ENCODE data around the gene CCL2.

Gene CCL2

DNA sequence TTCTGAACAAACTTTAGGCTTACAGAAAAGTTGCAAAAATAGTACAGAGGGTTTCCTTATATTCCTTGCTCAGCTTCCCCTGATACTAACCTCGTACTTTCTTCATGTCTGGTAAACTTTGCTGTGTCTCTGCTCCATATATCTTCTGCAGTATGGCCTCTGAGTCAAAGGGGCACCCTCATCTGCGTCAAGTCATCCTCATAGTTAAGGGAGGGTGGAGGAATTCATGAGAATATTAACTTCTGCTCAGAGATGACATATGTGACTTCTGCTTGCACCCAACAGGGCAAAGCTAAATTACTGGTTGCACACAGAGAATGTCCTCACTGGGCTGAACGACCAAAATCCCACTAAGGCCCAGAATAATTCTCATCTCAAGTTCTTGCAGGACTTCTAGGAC lies 10.6 kb downstream of the CCL2 start:
- no peak for DNase-seq (ENCODE audit: low spot score)

DNA sequence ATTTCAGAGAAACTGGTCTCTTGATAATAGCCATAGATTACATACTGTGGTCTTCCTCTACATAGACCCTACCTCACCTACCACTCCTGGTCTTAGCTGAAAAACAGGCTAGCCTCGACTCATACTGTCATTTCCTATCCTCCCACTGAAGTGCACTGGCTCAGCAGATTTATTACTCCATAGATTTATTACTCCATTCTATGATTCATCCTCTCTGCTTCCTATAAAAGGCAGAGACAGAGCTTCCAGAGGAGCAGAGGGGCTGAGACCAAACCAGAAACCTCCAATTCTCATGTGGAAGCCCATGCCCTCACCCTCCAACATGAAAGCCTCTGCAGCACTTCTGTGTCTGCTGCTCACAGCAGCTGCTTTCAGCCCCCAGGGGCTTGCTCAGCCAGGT lies 14.9 kb downstream of the CCL2 start, which contains the start of gene CCL7:
CCL7 (plus strand) TSS at position 253 of the 400 bp plus-strand sequence; CDS start at position 323, 70 bp downstream.
- no peak for DNase-seq (ENCODE audit: low spot score)

DNA sequence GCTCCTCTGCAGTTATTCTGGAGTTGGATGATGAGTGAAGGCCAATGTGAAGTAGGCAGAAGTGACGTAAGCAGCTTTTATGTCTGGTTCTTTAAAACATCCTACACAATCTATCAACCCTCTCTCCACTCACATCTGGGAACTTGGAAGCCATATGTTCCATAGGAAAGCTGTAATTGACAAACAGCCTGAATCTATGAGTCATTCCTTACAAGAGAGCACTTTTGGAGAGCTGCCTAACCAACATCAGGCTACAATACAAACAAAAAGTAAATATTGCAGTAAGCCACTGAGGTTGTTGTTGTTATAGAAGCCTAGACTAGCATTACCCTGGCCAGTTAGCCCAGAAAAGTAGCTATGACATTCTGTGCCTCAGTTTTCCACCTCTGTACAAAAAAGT lies 20.8 kb downstream of the CCL2 start:
- no peak for DNase-seq (ENCODE audit: low spot score)

DNA sequence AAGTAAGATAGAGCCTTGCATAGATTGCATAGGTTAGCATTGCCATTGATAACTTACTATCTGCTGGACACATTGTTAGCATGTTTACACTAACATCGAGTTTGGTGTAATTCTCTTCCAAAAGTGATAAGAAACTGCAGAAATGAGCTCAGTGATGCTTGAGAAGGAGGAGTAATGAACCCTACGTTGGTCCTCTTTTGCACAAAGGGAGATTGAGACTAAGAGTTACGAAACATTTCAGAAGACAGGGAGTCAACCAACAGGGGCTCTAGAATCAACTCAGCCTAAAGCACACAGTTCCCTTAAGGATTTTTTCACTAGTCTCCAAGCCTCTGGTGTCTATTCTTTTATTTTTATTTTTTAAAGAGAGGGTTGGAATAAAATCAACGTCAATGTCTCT lies 21.7 kb downstream of the CCL2 start:
- no peak for DNase-seq (ENCODE audit: low spot score)

DNA sequence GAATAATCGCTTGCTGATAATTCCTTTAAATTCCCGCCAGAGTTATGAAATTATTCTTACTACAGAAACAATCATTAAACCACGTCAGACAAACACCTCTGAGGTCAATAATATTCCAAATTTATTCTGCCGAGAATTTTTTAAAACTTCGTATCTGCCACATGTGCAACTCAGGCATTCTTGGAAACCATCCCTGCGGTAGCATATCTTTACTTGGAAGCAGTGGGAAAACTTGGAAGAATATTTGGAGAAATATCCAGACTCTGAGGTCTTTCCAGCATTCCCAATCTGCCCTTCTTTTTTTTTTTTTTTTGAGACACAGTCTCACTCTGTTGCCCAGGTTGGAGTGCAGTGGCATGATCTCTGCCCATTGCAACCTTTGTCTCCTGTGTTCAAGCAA lies 28.5 kb downstream of the CCL2 start:
- DNase-seq (ENCODE audit: low spot score): no peak

DNA sequence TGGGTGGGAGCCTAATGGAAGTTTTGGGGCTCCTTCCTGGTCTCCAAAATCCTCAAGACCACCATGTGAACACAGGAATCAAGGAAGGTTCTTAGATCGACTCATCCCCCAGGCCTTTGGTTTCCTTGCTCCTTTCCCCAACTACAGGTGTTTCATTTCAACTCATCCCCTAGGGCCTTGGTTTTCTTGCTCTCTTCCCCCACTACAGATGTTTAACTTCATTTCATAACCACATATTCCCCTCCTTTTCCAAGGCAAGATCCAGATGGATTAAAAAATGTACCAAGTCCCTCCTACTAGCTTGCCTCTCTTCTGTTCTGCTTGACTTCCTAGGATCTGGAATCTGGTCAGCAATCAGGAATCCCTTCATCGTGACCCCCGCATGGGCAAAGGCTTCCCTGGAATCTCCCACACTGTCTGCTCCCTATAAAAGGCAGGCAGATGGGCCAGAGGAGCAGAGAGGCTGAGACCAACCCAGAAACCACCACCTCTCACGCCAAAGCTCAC lies 30.3 kb downstream of the CCL2 start, which contains the start of gene CCL11:
CCL11 (plus strand) TSS at position 457 of the 507 bp plus-strand sequence. CDS start 67 bp downstream, outside the sequence.
- DNase-seq (ENCODE audit: low spot score): no peak

DNA sequence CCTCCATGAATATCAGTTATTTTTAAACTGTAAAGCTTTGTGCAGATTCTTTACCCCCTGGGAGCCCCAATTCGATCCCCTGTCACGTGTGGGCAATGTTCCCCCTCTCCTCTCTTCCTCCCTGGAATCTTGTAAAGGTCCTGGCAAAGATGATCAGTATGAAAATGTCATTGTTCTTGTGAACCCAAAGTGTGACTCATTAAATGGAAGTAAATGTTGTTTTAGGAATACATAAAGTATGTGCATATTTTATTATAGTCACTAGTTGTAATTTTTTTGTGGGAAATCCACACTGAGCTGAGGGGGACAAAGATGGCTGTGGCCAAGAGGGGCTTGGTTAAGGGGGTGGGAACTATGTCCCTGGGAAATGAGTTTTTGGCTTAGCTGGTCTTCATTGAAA lies 32.8 kb downstream of the CCL2 start:
- no peak for DNase-seq (ENCODE audit: low spot score)

DNA sequence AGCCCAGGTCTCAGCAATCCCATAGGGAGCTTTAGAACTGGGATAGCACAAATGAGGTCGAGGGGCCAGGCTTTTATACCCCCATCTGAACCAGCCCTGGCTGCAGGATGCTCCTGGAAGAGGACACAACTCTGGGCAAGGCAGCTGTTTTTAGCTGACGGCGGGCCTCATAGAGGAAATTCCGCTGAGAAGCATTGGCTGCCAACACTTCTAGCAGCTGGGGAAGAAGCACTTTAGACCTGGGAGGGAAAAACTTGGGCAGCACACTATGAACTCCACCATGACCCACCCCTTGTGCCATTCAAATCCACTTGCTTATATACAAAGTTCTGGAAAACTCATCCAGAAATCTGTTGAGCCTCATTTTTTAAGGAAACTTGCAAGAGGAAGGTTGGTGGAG lies 35.5 kb downstream of the CCL2 start:
- no peak for DNase-seq (ENCODE audit: low spot score)

DNA sequence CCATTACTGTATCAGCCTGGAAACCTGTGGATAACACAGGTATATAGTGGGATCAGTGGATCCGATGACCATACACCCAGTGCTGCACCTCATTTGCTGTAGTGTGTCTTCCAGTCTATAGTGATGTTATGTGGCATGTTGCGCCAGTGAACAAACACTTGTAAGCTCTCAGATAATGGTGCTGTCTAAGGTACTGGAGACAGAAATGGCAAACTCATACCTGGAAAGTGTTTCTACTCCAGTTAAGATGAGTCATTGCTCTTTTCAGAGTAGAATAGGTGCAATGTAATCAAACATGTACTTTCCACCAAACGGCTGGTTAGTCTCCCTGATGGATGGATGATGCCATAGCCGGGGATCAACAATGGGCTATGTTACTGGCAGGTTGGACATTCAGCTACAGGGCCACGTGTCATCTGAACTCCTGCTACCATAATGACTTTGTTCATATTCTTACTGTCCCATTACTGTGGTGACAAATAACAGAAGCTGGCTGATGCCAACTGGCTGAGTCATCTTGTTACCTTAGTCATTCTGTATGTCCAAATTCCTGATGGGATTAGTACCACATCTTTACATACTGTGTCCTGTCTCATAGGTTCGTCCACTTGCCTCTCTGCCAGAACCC lies 36.8 kb downstream of the CCL2 start:
- no peak for DNase-seq (ENCODE audit: low spot score)

DNA sequence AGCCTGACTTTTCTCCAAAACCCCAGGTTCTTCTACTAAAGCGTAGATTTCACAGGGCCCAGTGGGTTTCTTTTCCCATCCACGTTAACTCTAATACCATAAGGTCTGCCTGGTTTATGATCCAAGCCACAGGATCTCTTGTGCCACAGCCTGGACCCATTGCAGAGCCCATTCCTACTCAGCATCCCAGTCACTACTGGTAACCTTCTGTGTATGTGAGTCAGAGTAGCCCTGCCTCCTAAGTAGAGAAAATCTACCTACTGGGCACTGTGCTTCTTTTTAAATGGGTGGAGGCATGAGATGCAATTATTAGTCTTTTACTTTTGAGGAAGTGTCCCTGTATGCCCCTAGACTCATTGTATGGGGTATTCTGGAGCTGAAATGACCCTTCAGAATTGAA lies 43.9 kb downstream of the CCL2 start:
- no peak for DNase-seq (ENCODE audit: low spot score)

DNA sequence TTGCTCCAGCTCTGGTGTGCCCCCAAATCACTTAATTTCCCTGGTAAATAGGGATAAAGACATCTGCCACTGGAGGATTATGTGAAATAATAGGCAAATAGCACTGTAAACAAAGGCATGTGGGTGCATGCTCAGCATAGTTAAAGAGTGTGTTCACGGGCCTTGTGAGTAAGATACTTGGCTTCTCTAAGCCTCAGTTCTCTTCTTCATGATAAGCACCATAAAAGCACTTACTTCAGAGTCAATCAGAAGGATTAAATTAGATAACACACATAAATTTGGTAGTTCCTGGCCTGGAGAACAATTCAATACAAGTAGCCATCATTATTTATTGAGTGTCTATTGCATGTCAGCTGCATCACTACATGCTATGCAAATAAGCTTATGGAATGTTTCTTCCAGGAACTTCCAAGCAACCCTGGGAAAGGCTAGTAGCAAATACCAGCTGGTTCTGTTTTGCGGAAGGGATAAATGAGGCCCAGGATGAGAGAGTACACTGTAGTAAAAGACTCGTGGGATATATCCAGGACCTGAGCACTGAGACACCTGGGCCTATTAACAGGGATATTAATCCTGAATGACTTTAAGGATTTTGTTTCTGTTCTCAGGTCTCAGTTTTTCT lies 45.0 kb downstream of the CCL2 start:
- DNase-seq (ENCODE audit: low spot score): no peak

DNA sequence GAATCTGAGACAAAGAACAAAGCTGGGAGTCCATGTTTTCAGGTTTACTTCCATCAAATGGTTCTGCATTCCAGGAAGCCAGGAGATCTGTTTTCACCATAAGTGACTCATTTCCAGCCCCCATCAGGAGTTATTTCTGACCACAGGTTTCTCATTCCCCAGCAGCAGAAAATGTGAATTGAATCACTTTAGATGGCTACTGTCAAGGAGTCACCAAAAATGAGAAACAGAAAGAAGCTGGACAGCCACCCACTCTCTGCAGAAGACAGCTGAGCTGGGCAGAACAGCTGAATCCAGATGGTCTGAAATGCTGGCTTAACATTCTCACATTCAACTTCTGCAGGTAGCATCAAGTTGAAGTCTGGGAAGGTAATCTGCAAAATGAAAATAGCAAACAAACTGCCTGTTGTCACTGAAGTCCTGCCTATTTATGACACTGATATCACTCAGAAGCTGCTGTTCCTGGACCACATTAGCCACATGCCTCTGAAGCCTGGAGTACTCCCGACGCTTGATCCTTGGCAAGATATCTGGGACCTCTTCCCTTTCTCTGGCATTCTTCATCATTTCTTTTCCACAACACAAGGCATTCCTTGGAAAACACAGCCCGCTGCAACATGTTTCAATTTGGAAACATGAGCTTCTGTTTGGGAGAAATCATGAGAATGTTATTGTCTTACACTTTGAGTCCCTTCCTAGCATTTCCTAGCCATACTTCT lies 45.7 kb downstream of the CCL2 start:
- DNase-seq (ENCODE audit: low spot score): no peak

DNA sequence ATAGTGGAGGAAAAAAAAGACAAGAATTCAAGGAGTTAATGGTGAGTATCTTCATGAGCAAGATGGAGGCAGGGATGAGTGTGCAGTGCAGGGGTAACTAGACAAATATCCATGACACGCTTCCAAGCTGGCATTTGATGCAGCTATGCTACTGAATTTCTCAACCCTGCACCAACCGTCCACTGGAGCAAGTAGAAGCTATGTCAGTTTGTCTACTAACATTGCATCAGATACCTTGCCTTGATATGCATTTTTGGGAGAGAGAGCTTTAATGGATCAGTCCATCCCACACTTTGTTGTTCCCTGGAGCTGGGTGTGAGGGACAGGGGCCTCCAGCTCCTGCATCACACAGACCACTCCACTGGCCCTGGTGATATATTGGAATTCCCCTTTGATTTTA lies 46.9 kb downstream of the CCL2 start:
- no peak for DNase-seq (ENCODE audit: low spot score)

DNA sequence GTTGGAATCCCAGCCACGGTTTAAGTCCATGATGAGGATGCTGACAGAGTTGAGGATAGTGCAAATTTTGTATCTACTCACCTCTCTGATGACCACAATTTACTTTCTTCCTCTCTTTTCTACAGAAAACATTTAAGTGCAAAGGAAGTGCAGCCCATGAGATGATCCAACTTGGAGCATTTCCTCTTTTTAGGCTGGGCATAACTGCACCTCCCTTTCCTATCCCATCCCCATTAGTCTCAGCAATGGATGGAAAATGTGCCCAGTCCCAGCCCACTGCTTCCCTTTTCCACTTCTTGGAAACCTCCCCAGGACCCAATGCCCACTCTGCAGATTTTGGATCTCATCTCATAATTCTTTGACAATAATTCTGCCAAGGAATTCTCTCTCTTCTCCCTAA lies 47.6 kb downstream of the CCL2 start:
- DNase-seq (ENCODE audit: low spot score): no peak

DNA sequence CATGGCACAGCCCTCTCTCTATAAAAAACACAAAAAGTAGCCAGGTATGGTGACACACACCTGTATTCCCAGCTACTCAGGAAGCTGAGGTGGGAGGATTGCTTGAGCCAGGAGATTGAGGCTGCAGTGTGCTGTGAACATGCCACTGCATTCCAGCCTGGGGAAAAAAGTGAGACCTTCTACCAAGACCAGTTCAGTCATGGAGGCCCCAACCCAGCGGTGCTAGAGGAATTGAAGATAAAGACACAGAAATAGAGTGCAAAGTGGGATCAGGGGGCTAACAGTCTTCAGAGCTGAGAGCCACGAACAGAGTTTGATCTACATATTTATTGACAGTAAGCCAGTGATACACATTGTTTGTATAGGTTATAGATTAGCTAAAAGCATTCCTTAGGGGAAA lies 48.5 kb downstream of the CCL2 start:
- DNase-seq (ENCODE audit: low spot score): no peak

DNA sequence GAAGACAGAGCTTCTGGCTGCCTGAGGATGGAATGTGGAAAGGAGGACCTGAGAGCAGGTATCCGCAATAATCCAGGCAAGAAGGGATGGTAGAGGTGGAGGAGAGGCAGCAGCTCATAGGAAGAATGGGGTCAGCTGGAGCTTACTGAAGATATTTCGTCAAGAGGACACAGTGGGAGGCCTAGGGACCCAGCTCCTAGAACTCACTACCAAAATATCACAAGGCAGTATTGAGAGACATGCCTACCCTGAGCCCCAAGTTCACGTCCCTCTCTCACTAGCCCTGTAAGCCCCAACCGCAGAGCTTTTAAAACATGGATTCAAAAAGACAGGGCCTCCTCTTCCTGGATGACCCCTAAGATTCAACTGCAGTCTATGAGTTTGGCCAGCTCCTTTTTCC lies 50.0 kb downstream of the CCL2 start:
- DNase-seq (ENCODE audit: low spot score): no peak

DNA sequence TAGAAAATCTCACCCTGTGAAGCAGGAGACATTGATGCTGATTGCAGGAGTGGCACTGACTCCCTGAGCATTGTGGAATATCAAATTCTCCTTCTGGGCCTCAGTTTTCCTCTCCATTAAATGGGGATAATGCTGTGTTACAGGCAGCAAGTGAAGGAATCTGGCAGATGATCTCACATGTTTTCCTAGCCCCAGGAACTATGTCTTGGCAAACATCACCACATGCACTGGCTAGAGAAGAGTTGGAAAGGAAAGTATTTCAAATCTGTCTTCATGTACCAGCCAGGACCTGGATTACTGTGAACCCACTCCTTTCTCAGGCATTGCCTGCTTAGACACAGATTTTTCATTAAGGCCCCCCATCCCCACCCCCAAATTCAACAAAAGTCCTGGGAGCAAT lies 50.5 kb downstream of the CCL2 start:
- DNase-seq (ENCODE audit: low spot score): no peak

DNA sequence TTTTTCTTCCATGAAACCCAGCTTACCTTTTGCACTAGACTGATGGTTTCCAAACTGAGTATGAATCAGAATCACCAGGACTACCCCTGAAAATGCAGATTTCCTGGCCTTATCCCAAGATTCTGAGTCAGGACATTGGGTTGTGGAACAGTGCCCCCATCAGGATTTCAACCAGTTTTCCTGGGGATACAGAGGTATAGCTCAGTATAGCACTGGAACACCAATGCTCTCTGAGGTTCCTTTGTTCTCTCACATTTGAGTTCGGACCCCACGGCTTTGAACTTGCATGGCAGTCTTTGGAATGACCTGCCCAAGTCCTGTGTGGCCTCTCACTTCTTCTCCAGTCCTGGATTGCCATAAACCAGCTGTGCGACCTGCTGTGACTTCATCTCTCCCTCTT lies 51.4 kb downstream of the CCL2 start:
- no peak for DNase-seq (ENCODE audit: low spot score)
